ENCODE measurements around the gene PPP1R15A.
"Not testable (repeated sequence)": the region's sequence is repeated elsewhere in the genome, so short reads cannot be mapped to it uniquely, and the experiment has no call there.

The PPP1R15A gene

GRCh38 chr19:48919271-48919670, 47.0 kb downstream of the PPP1R15A start:
- H3K27me3 ChIP-seq (replicated peaks in 2 of 5; ENCODE audit: control insufficient read depth in 4 of 5, insufficient read depth in 5 of 5, low read length in 4 of 5); POLR2A ChIA-PET; DNase-seq; H3K27ac ChIP-seq (ENCODE audit: insufficient read depth in 1 of 2, low read depth in 1 of 2, low read length in 2 of 2, poor library complexity in 1 of 2, severe bottlenecking in 2 of 2); H3K4me1 ChIP-seq (ENCODE audit: control extremely low read depth in 1 of 4, control insufficient read depth in 4 of 4, insufficient read depth in 4 of 4, low read length in 3 of 4); H3K9me3 ChIP-seq (ENCODE audit: control extremely low read depth in 1 of 5, control insufficient read depth in 4 of 5, insufficient read depth in 2 of 5, low read depth in 1 of 5, low read length in 4 of 5); H3K4me3 ChIP-seq (ENCODE audit: control insufficient read depth in 1 of 7, extremely low read depth in 1 of 7, insufficient read depth in 4 of 7, low read depth in 2 of 7, low read length in 6 of 7): not testable (repeated sequence)
- CTCF ChIA-PET = interaction anchor here (0.7 to 1.2 kb wide), 2 partner anchors 14 to 46 kb away, joined by 3 read pairs; partner anchors contain the start of genes DHDH and FTL
- 94% methylated on average over 3 of the region's 8 CpGs for WGBS (ENCODE audit: insufficient coverage)
- H3K36me3 ChIP-seq (ENCODE audit: control insufficient read depth in 4 of 4, insufficient read depth in 4 of 4, low read length in 3 of 4) = peaks cover 2 to 65% (median 38%) of the 10 kb centered on the region in 4 experiments

GRCh38 chr19:48920949-48921348, 48.7 kb downstream of the PPP1R15A start:
- Histone ChIP-seq H3K4me1 (ENCODE audit: control extremely low read depth in 1 of 4, control insufficient read depth in 4 of 4, insufficient read depth in 4 of 4, low read length in 3 of 4) (no peaks in the 10 kb centered on the region), H3K36me3 (ENCODE audit: control insufficient read depth in 4 of 4, insufficient read depth in 4 of 4, low read length in 3 of 4) (peaks cover 2 to 54% (median 29%) of the 10 kb centered on the region in 4 experiments), H3K4me3 (ENCODE audit: control insufficient read depth in 1 of 7, extremely low read depth in 1 of 7, insufficient read depth in 4 of 7, low read depth in 2 of 7, low read length in 6 of 7) (no peak overlapping the region), H3K27ac (ENCODE audit: insufficient read depth in 1 of 2, low read depth in 1 of 2, low read length in 2 of 2, poor library complexity in 1 of 2, severe bottlenecking in 2 of 2) (no peak overlapping the region), H3K27me3 (replicated peaks in 2 of 5; ENCODE audit: control insufficient read depth in 4 of 5, insufficient read depth in 5 of 5, low read length in 4 of 5) (no peaks in the 10 kb centered on the region), H3K9me3 (ENCODE audit: control extremely low read depth in 1 of 5, control insufficient read depth in 4 of 5, insufficient read depth in 2 of 5, low read depth in 1 of 5, low read length in 4 of 5) (no peaks in the 10 kb centered on the region)
- DNase-seq = no peak
- ChIA-PET POLR2A (no interaction called here), CTCF (interaction anchor here (1.1 kb wide), 1 partner anchor 11 kb away, joined by 4 read pairs; no protein-coding TSS in a partner anchor)
- WGBS (ENCODE audit: insufficient coverage) = 86% methylated on average over 8 of the region's 10 CpGs

GRCh38 chr19:48921721-48922500, 49.7 kb downstream of the PPP1R15A start:
- Histone ChIP-seq H3K4me1 (ENCODE audit: control extremely low read depth in 1 of 4, control insufficient read depth in 4 of 4, insufficient read depth in 4 of 4, low read length in 3 of 4) (peaks cover 0 to 1% (median under 1%) of the 10 kb centered on the region in 4 experiments), H3K9me3 (ENCODE audit: control extremely low read depth in 1 of 5, control insufficient read depth in 4 of 5, insufficient read depth in 2 of 5, low read depth in 1 of 5, low read length in 4 of 5) (no peaks in the 10 kb centered on the region), H3K27me3 (replicated peaks in 2 of 5; ENCODE audit: control insufficient read depth in 4 of 5, insufficient read depth in 5 of 5, low read length in 4 of 5) (no peaks in the 10 kb centered on the region), H3K36me3 (ENCODE audit: control insufficient read depth in 4 of 4, insufficient read depth in 4 of 4, low read length in 3 of 4) (peaks cover 2 to 50% (median 28%) of the 10 kb centered on the region in 4 experiments), H3K27ac (ENCODE audit: insufficient read depth in 1 of 2, low read depth in 1 of 2, low read length in 2 of 2, poor library complexity in 1 of 2, severe bottlenecking in 2 of 2) (no peak overlapping the region), H3K4me3 (ENCODE audit: control insufficient read depth in 1 of 7, extremely low read depth in 1 of 7, insufficient read depth in 4 of 7, low read depth in 2 of 7, low read length in 6 of 7) (no peak overlapping the region)
- CTCF ChIA-PET = interaction anchor here (1.1 kb wide), 1 partner anchor 10 kb away, joined by 4 read pairs; no protein-coding TSS in a partner anchor
- no peak for DNase-seq
- POLR2A ChIA-PET = no interaction called here
- WGBS (ENCODE audit: insufficient coverage) = 95% methylated on average over 11 of the region's 12 CpGs

- POLR2A ChIA-PET = no interaction called here
- H3K36me3 ChIP-seq (ENCODE audit: control insufficient read depth in 4 of 4, insufficient read depth in 4 of 4, low read length in 3 of 4) = peaks cover 2 to 45% (median 28%) of the 10 kb centered on the region in 4 experiments
Measured at GRCh38 chr19:48922548-48923490, 50.6 kb downstream of the PPP1R15A start.

GRCh38 chr19:48925240-48925843, 53.1 kb downstream of the PPP1R15A start:
- WGBS (ENCODE audit: insufficient coverage) = 95% methylated on average over 5 of the region's 11 CpGs
- H3K36me3 ChIP-seq (ENCODE audit: control insufficient read depth in 4 of 4, insufficient read depth in 4 of 4, low read length in 3 of 4) = peaks cover 2 to 26% (median 19%) of the 10 kb centered on the region in 4 experiments
- DNase-seq = no peak
- POLR2A ChIA-PET = interaction anchor here (0.6 to 1.0 kb wide), 2 partner anchors 42 to 68 kb away, joined by 3 read pairs; partner anchors contain the start of gene GYS1
- H3K4me1 ChIP-seq (ENCODE audit: control extremely low read depth in 1 of 4, control insufficient read depth in 4 of 4, insufficient read depth in 4 of 4, low read length in 3 of 4) = peaks cover 0 to 4% (median 1%) of the 10 kb centered on the region in 4 experiments
- no peaks in the 10 kb centered on the region for H3K27me3 ChIP-seq (replicated peaks in 2 of 5; ENCODE audit: control insufficient read depth in 4 of 5, insufficient read depth in 5 of 5, low read length in 4 of 5)
- CTCF ChIA-PET = interaction anchor here (1.0 to 1.4 kb wide), 3 partner anchors 9 to 45 kb away, joined by 3 to 6 read pairs (median 3); no protein-coding TSS in a partner anchor
- no peaks in the 10 kb centered on the region for H3K9me3 ChIP-seq (ENCODE audit: control extremely low read depth in 1 of 5, control insufficient read depth in 4 of 5, insufficient read depth in 2 of 5, low read depth in 1 of 5, low read length in 4 of 5)
- no peak overlapping the region for H3K4me3 ChIP-seq (ENCODE audit: control insufficient read depth in 1 of 7, extremely low read depth in 1 of 7, insufficient read depth in 4 of 7, low read depth in 2 of 7, low read length in 6 of 7)
- H3K27ac ChIP-seq (ENCODE audit: insufficient read depth in 1 of 2, low read depth in 1 of 2, low read length in 2 of 2, poor library complexity in 1 of 2, severe bottlenecking in 2 of 2) = no peak overlapping the region

More at GRCh38 chr19:48922548-48923490, 50.6 kb downstream of the PPP1R15A start:
- CTCF ChIA-PET = interaction anchor here (0.6 kb wide), 1 partner anchor 8 kb away, joined by 3 read pairs; no protein-coding TSS in a partner anchor
- WGBS (ENCODE audit: insufficient coverage) = over 99% methylated on average over 14 of the region's 18 CpGs
- H3K4me1 ChIP-seq (ENCODE audit: control extremely low read depth in 1 of 4, control insufficient read depth in 4 of 4, insufficient read depth in 4 of 4, low read length in 3 of 4) = peaks cover 0 to 4% (median 1%) of the 10 kb centered on the region in 4 experiments
- no peaks in the 10 kb centered on the region for H3K27me3 ChIP-seq (replicated peaks in 2 of 5; ENCODE audit: control insufficient read depth in 4 of 5, insufficient read depth in 5 of 5, low read length in 4 of 5)
- no peak for DNase-seq
- H3K27ac ChIP-seq (ENCODE audit: insufficient read depth in 1 of 2, low read depth in 1 of 2, low read length in 2 of 2, poor library complexity in 1 of 2, severe bottlenecking in 2 of 2) = no peak overlapping the region
- H3K9me3 ChIP-seq (ENCODE audit: control extremely low read depth in 1 of 5, control insufficient read depth in 4 of 5, insufficient read depth in 2 of 5, low read depth in 1 of 5, low read length in 4 of 5) = no peaks in the 10 kb centered on the region
- no peak overlapping the region for H3K4me3 ChIP-seq (ENCODE audit: control insufficient read depth in 1 of 7, extremely low read depth in 1 of 7, insufficient read depth in 4 of 7, low read depth in 2 of 7, low read length in 6 of 7)

Data from common myeloid progenitor, CD34-positive (primary cell).